GM18526 (cell line): ENCODE measurements around the gene PDE4D.

Experiments used
- POLR2A ChIP-seq: IDR thresholded peaks from 3 replicates; pipeline ENCODE4 v1.6.1; 2011; ENCODE audit not compliant: insufficient read length; ENCODE audit errors: extremely low read depth

Gene PDE4D

DNA sequence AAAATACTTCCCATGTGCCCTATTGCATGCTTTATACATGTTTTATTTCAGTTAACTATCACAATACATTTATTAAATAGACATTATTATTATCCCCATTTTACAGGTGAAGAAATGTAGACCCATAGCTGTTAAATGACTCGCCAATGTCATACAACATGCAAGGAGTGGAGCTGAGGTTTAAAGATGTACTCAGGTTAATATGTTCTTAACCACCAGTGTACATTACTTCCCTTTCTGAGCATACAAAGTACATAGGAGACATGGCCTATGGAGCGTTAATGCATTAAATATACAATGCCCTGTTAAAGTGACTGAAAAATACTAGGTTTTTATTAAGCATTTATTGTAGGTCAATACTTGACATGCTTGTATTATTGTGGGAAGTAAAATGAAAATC lies 407.0 kb downstream of the PDE4D start:
- no peak for TF ChIP-seq POLR2A

DNA sequence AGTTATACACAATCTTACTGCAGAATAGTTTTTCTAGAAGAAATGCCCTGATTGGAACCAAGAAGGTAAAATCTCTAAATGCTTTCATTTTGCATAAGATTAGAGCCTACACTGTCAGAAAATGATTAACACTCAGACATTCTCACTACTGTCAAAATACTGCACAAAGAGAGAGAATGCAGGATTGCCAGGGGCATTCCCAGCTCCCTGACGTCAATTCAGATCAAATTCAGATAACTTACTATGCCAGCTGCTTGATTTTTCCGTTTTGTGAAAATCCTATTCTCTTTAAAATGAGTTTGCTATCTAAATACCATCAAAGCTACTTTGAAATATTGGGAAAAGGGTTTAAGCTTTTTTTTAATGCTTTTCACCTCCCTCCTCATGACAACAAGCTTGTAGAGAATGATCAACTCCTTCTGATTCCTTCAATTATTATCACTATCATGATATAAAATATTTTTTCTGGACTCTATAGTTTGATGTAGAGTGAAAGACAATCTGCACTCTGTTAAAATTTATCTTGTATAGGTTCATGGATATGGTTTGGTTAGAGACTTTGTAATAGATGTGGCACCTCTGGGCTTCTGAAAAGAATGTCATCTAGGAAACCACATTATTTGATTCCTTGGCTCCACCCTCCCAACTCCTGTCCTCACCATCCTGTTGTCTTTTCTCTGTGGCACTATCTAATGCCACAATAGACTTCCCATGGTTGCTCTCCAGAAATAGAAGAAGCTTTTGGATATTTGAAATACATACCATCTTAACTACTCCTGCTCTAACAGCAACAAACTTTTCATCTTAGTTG lies 407.7 kb downstream of the PDE4D start:
- TF ChIP-seq POLR2A: no peak

DNA sequence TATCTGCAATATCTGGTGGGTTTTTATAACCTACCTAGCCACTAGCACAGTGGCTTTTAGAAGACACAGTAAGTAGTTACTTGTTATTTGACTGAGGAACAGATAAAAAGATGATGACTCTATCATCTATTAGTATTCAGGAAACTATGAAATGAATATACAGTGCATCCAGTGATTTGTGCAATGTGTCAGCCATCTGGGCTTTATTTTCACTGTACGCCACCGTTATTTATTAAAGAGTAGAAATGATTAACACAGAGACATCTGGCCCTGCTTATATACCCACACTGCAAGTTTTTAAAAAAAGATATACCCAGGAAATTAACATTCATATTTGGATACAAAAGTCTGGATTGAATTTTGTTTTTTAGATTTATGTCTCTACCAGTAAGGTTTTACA lies 408.4 kb downstream of the PDE4D start:
- TF ChIP-seq POLR2A: no peak

DNA sequence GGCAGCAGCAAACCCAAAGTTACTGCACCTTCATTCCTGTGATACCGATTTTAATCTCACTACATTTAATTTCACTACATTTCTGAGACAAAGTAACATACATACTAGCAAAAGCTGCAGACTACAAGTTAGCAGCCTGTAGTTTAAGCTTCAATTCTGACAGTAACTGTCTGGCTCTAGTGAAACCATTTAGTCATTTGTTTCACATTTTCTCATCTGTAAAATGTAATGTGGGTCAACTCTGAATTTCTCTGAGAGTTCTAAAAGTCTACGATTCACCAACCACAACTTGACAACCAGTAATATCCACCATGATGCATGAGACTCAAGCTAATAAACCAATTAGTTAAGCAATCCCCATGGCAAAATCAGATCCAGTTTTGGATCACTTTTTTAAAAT lies 408.9 kb downstream of the PDE4D start:
- TF ChIP-seq POLR2A: no peak

DNA sequence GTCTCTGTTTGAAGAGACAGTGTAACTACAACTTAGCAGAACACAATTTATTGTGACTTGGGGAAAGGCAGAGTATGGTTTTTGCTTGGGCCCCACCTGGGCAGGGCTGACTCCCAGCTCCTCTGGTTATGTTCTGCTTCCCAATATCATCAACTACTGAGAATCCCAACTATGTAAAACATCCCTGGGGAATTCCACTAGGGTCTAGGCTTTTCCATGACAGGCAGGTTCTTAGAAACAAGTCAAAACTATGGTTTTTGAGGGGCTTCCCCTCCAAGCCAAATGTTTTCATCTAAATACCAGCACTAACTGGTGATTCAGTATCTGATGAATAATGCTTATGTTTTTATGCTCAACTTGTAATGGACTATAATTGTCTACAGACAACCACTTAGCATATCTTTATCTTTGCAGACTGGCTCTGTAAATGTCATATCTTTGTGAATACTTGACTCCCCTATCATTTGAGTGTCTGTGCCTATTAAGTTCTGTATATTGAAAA lies 409.5 kb downstream of the PDE4D start:
- TF ChIP-seq POLR2A: no peak

DNA sequence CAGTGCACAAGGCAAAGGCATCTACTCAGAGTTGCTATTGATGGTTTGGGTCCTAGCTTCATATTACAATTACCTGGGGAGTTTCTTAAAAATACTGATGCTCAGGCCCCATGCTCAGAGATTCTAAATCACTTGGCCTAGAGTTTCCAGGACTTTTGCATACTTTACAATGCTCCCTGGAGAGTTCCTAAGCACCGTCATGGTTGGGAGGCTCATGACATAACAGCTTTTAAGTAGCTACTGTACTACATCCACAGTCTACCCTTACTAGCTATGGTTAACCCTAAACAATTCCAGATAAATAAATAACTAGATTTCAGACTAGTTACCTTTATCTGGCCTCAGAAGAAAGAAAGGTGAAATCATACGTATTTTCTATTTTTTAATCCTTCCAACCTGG lies 414.4 kb downstream of the PDE4D start:
- TF ChIP-seq POLR2A: no peak

DNA sequence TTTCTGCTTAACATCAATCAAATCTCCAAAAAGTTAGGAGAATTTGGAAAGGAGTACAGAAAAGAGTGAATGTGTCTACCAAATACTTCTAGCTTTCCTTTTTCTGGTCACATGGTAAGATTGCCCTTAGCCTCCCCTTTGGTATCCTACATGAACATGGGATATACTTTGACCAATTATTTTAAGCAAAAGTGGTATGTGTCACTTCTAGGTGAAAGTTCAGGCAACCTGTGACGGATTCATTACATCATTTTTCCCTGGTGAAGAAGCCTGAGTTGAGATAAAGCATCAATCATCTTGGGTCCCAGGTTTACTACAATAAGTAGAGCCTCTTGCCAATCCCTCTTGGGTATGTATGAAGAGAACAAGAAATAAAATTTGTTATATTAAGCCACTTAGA lies 419.2 kb downstream of the PDE4D start:
- TF ChIP-seq POLR2A: no peak

DNA sequence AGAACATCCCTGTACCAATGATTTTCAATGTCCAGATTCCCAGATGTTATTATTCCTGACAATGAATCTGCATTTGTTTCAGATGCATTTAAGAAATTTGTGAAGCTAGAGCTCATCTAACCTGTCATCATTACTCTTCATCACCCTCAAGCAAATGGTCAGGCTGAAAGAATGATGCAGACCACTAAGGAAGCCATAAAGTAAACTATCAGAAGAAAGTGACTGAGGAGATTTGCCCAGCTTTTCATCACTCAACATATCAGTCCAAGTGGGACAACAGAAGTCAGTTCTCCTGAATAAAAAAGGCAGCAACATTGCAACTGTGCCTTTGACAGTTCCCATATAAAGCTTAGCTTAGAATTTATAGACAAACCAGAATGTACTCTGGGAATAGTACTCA lies 419.9 kb downstream of the PDE4D start:
- TF ChIP-seq POLR2A: no peak

DNA sequence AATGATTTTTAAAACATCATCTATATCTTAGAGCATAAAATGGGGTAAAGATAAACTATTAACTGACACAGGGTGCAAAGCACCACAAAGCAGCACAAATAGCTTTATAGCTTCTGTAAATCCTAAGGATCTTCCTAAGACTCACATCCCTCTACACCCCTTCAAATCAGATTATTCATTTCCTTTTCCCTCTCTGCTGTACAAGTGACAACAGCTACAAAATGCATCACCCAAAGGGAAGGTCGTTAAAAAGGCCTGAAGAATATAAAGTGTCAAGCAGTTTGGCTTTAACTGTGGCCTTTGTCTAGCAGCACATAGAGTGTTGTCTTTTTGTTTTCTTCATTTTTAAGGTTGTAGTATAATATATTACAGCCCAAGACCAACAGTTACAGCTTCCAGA lies 422.1 kb downstream of the PDE4D start:
- no peak for TF ChIP-seq POLR2A

DNA sequence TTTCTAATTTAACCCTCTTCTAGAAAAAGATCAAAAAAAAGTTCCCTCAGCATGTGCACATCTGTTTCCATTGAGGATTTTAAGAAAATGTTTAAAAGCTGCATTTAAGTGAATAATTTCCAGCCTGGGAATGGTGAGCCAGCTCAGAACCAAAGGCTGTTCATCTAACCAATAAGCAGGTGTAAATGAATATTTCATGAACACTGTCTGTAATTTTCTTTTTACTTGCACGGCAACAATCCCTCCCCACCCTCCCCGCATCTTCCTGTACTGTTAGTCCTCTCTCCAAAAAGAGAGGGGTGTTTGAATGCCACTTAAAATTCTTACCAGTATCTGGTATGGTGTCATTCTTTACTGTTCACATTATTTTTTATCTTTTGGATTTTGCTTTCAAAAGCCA lies 425.6 kb downstream of the PDE4D start:
- TF ChIP-seq POLR2A: no peak

DNA sequence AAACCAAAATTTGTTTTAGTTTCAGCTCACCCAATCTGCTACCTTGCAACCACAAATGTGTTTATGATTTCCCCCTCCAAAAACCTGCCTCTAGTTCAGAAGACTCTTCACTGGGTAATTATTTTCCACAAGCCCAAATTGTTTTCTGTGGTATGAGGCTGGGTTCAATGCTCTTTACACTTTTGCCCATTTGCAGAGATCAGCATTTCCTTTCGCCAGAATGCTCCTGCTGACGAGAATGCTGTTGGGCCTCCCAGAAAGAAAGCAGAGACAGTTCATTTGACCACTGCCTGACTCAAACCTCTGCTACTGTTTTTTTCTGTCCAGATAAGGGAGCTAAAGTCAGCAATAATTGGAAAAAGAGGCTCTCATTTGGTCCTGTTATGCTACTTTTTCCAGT lies 427.3 kb downstream of the PDE4D start:
- TF ChIP-seq POLR2A: no peak

DNA sequence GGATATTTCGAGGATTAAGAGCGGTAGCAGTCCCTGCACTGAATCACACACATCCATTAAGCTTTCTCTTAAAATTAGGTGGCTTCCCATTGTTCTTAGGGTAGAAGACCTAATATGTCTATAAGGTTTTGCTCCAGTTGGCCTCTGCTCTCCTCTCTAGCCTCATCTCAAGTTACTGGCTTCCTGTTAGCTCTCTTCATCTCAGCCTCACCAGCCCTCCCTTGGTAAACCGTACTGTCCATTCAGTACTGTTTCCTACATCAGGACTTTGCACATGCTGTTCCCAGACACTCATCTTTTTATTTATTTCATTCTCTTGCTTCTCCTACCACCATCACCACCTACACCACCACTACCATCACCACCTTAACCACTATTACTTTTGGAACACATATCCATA lies 428.6 kb downstream of the PDE4D start:
- TF ChIP-seq POLR2A: no peak

DNA sequence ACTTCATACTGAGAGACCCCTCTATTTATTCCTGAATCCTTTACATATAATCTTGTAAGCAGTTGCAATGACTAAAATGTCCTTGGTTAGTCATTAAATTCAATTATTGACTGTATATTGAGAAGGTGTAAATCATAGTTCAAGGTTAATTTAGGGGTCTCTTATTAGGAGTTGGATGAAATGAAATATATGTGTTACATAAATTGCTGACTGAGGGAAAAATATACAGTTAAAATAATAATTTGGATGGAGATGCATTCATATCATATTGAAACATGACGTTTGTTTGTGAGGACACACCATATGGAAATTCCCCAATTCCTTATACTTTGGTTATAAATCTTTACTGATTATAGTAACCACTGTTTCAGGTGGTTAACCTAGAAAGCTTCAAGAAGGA lies 430.6 kb downstream of the PDE4D start:
- no peak for TF ChIP-seq POLR2A

DNA sequence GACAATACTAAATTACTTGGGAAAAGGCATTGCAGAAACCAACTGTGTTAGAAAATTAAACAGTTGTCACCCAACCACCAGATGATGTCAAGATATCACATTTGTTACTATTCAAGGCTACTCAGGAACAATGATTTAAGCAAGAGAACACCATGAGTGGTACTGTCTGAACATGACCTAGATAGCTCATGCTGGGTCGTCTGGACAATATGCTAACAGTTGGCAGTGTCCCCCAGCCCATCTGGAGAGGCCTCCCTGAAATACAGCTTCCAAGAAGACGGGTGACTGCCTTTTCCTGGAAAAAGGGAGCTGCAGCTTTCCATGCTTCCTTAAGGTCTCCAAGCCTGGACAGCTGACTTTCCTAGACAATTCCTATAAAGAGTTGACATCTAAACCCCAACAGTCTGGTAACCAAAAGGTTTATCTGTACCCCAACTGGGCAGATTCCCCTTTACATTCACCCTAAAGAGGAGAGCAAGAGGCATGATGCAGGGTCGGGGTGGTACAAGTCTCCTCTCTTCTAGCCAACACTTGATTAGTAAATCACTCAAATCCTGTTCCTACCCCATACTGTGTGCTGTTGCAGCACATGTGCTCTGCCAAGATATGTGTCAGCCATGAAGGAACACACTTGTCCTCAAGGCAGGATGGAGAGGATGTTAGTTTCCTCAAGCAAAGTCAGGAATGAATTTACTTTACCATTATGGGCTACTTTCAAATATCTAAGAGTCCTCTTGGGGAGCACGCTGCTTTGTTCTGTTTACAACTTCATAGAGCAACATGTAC lies 433.0 kb downstream of the PDE4D start:
- TF ChIP-seq POLR2A: no peak

DNA sequence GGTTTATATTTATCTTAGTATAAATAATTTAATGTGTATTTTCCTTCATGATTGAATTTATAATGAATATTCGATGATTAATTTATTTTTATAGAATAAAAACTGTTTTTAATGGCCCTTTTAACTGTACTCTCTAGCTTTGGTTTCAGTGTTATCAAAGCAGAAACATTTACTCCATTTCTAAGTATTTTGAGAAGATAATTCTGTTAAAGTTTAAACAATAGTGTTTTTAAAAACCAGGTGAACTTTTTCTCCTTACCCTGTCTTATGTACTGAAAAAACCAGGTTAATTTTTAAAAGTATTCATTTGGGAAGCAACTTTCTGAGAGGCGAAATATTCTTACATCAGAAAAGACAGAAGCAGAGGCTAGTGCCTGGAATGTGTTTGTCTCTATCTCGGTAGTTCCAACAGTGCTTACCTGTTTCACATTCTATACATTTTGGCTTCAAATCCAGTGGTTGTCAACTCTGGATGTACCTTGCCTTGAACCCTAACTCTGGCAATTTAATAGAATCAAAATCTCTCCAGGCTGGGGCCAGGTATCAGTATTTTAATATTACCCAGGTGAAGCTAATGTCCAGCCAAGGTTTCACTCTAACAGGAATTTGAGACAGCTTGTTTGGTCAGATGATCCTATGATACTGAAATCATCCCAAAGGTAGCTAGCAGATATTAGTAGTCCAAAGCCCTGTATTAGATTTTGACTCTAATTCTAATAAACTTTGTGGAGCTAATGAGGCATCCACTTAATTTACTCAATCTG lies 434.4 kb downstream of the PDE4D start:
- no peak for TF ChIP-seq POLR2A

DNA sequence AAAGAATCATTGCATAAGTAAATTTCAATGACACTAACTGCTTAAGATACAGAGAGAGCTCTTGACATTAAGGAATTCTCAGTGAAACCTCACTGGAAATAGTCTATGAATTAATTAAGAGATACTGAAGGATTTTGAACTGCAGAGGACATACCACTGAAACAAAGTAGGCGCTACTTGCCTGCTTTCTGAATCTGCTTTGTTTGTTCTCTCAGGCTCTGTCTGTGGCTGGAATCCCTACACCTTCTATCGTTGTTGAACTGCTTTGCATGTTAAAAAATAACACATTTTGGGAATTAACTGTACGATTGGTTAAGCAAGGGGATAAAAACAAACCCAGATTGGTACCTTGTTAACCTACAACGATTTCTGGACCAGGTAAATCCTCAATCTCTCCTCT lies 435.2 kb downstream of the PDE4D start:
- TF ChIP-seq POLR2A: no peak
